Omental fat pad (tissue), 4 donors: Measurements from ENCODE around the gene SNX9. TPM values are rescaled to one million over a fixed set of nuclear protein-coding genes. Genes with fewer than 3 reads are reported as not detected.
"Not testable (repeated sequence)": the region's sequence is repeated elsewhere in the genome, so short reads cannot be mapped to it uniquely, and the experiment has no call there.

Experiments
- ATAC-seq: fragments of 150-250 bp; one replicate; pipeline ENCODE4 v1.9.1; 2016; ENCODE audit warnings: mild to moderate bottlenecking, moderate library complexity; ENCODE audit not compliant: low FRiP score
- DNase-seq: peaks from one replicate; pipeline ENCODE4 v3.0.0-alpha.2; 2019; ENCODE audit warnings: low spot score
- total RNA-seq, 4 donors: library from RNA; depleted of rRNA; stranded (reverse); fragments of >200 nt; gene quantifications; one replicate each; pipeline ENCODE4 v1.1.0, GENCODE V29; 2016
- TF ChIP-seq, protein P1 (sequence below), 3 donors: fragments of 450-650 bp; IDR thresholded peaks; one replicate each; pipeline ENCODE4 v1.5.1; 2016 to 2017; ENCODE audit warnings: antibody characterized with exemption in 3 of 3, mild to moderate bottlenecking in 3 of 3, moderate library complexity in 2 of 3

SNX9 gene
- total RNA-seq, 4 donors from 2014 or later, result 61.8 to 89.6 (median 76.3) TPM

DNA sequence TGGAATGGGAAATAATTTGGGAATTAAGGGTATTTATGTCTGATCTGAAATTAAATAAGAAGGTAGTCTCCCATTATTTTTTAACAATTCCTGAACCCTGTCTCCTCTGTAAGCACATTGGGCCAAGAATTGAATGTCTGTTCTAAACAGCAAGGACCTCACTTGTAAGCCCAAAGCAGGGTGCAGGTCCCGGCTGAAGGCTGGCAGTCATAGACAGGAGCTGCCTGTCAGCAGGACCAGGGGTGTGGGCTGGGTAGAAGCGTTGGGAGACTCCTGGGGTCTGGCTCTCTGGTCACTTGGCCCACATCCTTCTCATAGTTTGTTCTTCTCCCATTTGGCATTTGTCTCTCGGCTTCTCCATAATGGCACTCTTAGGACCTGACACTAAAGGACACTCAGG lies 75.6 kb downstream of the SNX9 start:
- TF ChIP-seq, protein P1, sequence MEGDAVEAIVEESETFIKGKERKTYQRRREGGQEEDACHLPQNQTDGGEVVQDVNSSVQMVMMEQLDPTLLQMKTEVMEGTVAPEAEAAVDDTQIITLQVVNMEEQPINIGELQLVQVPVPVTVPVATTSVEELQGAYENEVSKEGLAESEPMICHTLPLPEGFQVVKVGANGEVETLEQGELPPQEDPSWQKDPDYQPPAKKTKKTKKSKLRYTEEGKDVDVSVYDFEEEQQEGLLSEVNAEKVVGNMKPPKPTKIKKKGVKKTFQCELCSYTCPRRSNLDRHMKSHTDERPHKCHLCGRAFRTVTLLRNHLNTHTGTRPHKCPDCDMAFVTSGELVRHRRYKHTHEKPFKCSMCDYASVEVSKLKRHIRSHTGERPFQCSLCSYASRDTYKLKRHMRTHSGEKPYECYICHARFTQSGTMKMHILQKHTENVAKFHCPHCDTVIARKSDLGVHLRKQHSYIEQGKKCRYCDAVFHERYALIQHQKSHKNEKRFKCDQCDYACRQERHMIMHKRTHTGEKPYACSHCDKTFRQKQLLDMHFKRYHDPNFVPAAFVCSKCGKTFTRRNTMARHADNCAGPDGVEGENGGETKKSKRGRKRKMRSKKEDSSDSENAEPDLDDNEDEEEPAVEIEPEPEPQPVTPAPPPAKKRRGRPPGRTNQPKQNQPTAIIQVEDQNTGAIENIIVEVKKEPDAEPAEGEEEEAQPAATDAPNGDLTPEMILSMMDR (IDR thresholded peaks at IDR 0.05), result no peak

DNA sequence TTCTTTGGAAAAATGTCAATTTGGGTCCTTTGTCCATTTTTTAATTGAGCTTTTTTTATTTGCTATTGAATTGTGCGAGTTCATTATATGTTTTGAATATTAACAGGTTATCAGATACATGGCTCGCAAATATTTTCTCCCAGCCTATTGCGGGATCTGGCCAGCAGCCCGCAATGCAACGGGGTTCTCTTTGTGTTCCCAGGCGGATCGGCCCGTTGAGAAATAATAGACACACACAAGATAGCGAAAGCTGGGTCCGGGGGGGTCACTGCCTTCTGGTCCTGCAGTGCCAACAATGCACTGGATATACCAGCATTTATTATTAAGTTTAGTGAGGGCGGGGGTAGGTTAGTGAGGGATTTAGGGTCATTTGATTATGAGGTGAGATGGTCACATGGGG lies 77.2 kb downstream of the SNX9 start:
- DNase-seq, ATAC-seq: not testable (repeated sequence)

More for the DNA sequence above, 75.6 kb downstream of the SNX9 start:
- ATAC-seq (no peak), DNase-seq (no peak)

DNA sequence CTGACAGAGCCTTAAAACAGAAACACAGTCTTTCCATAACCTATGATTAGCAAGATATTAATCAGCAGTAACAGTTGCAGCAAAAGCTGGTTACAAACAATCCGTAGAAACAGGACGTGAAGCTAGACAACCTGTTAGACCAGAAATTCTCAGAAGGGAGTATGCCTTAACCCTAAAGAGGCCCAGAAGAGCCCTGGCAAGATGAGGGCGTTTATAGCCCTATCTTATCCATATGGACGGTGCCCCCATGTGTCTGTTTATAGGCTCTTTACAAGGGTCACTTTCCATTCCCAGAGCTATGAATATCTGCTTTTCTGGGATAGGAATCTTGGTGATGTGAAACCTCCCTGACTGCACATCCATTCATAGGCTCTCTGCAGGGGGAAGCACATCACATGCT lies 77.7 kb downstream of the SNX9 start:
- DNase-seq, result not testable (repeated sequence)

DNA sequence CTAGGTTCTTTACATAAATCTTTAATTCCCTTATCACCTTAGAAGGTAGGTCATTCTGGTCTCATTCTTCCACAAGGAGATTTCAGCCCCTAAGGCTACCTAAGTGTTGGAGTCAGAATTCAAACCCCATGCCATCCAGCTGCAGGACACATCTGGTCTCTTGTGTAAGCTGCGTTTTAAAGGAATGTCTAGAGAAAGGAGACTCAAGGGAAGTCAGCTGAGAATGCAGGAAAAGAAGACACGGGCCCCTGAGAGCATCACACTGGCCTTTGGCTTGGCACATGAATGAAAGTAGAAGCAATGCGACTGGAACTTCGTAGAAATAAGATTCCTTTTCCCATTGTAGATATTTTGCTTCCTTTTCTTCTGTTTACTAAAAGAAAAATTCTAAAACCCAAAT lies 82.0 kb downstream of the SNX9 start:
- no peak for ATAC-seq
- TF ChIP-seq, protein P1 (IDR thresholded peaks at IDR 0.05), result no peak

More for the DNA sequence above, 77.7 kb downstream of the SNX9 start:
- ATAC-seq, result not testable (repeated sequence)

DNA sequence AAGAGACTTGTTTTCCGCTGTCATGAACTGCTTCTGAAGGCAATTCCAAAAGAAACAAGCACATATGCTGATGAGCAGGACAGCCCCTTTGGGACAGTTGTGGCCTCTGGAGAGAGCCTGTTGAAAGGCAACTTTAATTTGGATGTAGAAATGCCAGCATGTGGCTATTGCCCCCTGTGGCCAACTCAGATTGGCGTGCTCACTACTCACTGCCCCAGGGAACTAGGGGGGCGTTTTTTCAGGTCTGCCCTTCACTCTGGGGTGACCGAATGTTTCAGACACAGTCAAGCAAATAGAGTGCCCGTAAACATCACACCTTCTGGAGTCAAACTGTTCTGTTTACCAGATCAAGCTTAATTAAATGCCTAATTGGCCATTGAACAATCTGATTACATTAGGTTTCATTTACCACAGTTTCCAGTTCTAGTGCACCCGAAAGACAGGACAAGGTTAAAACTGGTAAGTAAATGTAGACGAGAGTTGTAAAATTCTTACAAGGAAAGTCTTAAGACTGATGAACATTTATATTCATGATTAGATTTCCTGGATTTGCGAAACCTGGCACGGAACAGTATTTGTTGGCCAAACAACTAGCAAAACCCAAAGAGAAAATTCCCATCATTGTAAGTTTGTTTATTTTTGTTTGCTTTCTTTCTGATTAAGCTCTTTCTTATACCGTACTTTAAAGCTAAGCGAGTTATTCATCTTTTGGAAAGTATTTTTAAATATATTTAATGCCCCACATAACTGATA lies 82.7 kb downstream of the SNX9 start:
- DNase-seq (no peak), ATAC-seq (no peak)

More for the DNA sequence above, 82.0 kb downstream of the SNX9 start:
- no peak for DNase-seq

DNA sequence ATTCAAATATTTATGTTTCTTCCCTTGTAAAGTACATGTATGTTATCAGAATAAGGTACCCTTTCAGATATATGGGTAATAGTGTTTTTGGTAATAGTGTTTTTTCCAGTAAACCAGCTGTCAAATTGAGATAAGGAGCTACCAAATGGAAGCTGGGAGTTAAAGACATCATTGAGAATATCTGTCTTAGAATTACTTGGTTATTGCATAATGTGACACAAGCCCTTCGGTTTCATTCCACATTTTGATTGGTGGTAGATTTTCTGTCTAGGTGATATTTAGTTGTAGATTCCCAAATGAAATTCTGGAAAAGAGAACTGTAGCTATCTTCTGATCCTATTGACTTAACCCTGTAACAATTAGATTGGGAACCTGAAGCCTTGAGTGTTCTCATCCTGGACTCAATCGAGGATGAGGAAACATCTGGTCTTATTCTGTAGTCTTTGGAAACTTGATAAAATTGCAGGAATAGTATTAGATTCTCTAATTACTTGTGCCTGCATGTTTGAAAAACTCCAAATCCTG lies 83.6 kb downstream of the SNX9 start:
- DNase-seq, result no peak
- no peak for ATAC-seq
- TF ChIP-seq, protein P1 (IDR thresholded peaks at IDR 0.05), result no peak

More for the DNA sequence above, 82.7 kb downstream of the SNX9 start:
- TF ChIP-seq, protein P1 (IDR thresholded peaks at IDR 0.05), result no peak

DNA sequence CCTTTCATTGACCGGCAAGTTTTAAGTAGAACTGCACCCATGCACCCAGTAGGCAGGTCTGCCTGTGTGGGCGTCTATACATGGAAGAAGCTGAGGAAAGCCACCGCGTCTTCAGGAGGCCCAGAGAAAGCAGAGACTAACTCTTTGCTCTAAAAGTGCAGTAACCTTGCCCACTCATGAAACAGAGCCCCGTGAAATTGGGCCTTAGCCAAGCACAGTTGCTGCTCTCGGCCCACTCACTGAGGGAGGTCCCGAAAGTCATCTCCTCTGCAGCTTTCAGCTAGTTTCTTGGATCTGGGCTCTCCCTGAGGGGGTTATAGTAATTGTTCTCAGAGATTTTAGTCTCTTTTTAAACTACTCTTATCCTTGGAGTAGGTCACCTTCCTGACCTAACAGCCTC lies 84.6 kb downstream of the SNX9 start:
- TF ChIP-seq, protein P1 (IDR thresholded peaks at IDR 0.05), result no peak
- DNase-seq, result no peak
- ATAC-seq, result no peak
